ENCODE measurements around the gene TSPAN31.
"Not testable (repeated sequence)": the region's sequence is repeated elsewhere in the genome, so short reads cannot be mapped to it uniquely, and the experiment has no call there.

The TSPAN31 gene

DNA sequence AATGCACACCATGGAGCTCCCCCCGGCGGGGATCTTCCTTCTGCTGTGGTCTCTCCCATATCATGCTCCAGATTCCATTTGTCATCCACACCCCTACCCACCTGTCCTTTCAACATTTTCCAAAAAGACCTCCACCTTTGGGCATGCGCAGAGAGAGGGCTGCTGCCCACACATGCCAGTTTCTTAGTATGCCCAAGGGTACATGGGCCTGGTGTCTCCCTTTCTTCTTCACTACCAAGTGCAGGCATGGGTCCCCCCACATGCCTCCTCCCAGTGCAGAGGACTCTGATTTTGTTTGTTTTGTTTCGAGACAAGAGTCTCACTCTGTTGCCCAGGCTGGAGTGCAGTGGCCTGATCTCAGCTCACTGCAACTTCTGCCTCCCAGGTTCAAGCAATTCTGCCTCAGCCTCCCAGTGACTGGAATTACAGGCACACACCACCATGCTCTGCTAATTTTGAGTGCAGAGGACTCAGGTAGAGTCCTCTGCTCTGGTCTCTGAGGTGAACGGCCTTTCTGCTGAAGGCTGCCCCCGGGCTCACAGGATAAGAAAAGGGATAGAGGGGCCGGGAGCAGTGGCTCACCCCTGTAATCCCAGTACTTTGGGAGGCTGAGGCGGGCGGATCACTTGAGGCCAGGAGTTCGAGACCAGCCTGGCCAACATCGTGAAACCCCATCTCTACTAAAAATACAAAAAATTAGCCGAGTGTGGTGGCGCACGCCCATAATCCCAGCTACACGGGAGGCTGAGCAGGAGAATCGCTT lies 22.8 kb upstream of the TSPAN31 start:
- not testable (repeated sequence) for DNase-seq (ENCODE audit: low read depth in 1 of 2, low spot score in 1 of 2)

DNA sequence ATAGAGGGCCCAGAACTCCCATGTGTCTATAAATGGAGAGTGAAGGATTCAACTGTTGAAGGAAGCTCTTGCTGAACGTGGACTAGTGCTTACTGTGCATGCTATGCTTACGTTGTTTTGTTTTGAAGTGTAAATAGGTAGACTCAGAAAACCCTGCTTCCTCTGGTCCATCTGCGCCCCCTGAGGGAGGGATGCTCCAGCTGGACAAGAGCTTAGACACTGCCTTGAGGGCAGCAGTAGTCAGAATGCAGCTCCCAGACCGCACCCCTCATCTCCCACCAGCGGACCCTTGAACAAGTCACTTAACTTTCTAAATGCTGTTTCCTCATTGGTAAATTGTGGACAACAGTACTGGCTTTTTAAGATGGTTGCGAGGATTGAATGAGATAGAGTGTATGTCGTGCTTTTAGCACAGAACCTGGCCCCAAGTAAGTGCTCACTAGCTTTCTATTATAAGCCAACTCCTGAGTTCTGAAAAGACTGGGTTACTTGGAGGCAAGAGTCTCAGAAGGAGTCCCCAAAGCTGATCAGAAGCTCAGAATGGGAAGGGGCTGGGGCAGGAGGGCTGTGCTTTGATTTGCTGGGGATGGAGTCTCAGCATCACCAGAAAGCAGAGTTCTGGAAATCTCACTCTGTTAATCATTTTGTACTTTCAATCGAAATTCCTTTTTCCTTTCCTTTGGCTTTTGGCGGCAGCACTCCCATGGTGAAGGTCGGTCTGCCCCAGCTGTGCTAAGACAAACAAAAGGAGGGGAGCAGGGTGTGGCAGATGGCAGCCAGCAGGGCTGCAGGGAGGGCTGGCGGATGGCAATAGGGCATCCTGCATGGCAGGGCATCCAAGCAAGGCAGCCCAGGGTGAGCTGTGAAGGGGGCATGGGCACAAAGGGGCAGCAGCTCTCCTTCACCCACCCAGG lies 21.9 kb upstream of the TSPAN31 start:
- DNase-seq (ENCODE audit: low read depth in 1 of 2, low spot score in 1 of 2) = no peak

DNA sequence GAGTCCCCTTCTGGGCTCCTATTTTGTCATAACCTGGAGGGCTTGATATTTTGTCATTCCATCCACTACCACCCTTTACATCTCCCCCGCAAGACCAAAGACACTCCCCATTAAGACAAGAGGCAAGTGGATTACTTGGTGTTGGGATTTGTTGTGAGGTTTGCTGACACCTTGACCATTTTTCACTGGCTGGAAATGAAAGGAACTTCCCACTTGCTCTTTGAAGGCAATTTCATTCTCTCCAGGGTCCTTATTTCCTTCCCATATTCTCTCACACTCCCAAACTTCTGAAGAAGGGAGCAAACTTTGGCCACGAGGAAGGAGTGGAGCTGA lies 21.2 kb upstream of the TSPAN31 start:
- DNase-seq (ENCODE audit: low read depth in 1 of 2, low spot score in 1 of 2) = no peak

DNA sequence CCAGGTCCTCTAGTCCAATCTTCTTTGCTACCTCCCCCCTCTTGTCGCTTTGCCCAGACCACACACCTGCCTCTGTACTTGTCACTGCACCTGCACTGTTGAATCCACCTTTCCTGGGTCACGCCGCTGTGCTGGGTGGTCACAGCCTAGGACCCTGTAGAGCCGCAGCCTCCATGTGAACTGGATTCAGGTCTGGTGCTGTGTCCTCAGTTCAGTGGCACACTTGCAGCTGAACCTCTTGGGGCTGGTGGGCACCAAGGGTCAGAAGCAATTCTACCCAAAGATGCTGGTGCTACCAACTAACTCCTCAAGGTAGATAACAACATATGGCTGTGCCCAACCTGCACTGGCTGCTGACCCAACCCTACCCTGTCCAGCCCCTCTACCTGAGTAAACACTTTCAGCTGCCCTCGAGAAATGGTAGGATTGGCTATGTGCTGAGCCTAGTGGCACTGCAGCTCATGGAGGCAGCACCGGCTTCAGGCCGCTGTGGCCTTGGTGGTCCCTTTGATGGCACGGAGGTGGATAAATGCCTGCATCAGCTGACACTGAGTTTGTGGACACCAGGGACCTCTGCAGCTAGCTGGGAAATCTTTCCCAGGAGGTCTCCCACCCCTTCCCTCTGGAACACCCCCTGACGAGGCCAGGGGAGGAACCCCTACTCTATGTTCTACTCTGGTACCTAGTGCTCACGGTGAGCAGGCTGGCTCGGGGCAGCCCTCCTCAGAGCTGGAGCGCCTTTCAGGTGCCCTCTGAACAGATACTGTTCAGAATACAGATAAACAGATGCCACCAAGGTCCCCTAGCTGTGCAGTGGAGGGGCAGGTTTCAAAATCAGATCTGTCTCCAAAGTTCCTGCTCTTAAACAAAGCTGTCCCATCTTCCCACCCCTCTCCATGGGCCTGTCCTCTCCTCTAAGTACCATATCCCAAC lies 20.6 kb upstream of the TSPAN31 start:
- DNase-seq (ENCODE audit: low read depth in 1 of 2, low spot score in 1 of 2) = no peak

DNA sequence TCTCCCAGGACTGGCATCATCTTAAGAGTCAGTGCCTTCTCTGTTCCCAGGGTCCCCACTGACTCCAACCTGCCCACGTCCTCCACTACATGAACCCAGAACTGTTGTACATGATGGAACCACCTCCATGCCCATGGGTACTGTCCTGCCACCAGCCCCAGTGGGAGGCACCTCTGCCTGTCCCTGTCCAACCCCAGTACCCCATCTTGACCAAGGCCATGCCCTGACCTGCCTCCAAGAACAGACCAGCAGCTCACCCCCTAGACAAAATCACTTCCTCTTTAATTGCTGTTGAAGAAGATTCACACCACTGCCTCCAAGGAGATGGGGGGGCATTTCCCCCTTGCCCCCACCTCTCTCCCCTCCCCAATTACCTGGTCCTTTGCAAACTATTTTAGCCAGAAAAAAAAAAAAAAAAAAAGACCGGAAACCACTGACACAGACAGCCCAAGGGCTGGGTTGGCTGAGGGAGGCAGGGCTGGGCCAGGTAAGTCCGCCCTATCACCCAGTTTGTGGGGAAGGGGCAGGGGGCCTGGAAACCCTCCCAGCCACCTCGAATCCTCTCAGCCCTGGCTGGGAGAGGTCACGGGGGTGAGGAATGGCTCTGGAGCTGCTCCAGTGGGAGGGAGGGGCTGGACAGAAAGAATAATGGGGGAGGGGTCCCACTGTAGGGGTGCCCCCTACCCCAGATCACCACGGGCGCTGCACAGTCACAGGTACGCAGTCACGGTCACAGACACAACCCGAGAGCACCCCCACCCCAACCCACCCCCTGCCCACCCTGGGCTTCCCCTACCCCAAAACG lies 19.7 kb upstream of the TSPAN31 start:
- no peak for DNase-seq (ENCODE audit: low read depth in 1 of 2, low spot score in 1 of 2)

DNA sequence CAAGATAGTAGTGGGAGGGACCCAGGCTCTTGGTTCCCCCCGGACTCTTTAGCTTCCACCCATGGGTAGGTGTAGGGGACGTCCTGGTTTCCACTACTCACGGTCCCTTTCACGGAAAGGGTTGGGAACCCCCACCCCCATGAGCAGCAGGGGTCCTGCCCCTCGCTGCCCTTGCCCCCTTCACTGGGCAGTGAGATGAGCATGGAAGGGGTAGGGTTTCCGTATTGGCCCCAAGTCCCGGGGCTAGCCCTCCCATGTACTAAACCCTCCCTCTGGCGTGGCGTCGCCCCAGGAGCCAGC lies 19.0 kb upstream of the TSPAN31 start:
- DNase-seq (ENCODE audit: low read depth in 1 of 2, low spot score in 1 of 2) = no peak

DNA sequence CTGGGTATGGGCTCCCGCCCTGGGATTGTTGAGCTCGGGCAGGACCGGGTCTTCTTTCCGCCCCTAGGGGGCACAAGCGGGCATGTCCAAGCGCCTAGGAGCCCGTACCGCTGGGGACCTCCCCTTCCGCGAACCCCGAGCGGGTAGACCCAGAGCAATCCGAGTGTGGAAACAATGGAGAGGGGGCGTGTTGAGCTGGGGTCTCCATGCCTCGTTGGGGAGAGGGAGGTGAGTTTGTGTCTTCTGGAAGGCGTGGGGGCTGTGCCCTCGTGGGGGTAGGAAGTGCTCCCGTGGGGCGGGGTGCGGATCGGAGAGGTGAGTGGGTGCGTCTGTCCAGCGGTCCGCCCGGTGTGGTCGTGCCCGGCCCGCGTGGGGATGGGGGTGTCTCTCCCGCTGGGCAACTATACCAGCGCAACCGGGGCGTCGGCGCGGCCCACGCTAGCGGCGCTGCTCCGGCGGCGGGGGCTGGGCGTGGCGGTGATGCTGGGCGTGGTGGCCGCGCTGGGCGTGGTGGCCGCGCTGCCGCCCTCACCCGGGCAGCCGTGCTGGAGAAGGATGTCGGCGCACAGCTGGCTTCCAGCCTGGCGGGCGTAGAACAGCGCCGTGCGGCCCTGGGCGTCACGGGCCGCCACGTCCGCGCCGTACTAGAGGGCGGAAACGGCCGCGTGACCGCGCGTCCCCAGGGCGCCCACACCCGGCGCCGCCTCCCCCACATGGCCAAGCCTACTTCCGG lies 18.5 kb upstream of the TSPAN31 start:
- DNase-seq (ENCODE audit: low read depth in 1 of 2, low spot score in 1 of 2) = no peak

DNA sequence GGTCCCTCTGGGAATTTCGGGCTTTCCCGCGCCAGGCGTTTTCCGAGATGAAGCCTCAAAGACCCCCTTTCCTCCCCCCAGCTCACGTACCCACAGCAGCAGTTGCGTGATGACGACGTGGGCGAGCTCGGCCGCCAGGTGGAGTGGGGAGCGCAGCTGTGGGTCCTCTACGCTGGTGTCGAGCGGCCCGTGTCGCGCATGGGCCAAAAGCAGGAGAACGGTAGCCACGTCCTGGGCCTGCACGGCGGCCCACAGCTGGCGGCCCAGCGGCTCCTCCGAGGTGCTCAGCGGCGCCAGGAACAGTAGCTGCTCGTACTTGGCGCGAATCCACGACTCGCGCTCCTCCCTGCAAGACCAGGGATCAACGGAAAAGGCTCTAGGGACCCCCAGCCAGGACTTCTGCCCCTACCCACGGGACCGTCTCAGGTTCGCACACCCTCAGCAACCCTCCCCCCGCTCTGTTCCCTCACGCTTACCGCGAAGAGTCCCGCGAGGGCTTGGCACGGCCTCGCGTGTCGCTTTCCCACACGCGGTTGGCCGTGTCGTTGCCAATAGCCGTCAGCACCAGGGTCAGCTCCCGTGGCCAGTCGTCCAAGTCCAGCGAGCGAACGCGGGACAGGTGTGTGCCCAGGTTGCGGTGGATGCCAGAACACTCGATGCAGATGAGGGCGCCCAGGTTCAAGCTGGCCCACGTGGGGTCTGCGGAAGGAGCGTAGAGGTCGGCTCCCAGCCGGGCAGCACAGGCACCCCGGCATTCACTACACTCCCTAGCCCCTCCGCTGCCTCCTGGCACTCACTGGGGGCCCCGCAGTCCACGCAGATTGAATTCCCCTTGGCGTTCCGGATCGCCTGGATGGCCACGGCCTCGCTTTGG lies 17.7 kb upstream of the TSPAN31 start:
- no peak for DNase-seq (ENCODE audit: low read depth in 1 of 2, low spot score in 1 of 2)

DNA sequence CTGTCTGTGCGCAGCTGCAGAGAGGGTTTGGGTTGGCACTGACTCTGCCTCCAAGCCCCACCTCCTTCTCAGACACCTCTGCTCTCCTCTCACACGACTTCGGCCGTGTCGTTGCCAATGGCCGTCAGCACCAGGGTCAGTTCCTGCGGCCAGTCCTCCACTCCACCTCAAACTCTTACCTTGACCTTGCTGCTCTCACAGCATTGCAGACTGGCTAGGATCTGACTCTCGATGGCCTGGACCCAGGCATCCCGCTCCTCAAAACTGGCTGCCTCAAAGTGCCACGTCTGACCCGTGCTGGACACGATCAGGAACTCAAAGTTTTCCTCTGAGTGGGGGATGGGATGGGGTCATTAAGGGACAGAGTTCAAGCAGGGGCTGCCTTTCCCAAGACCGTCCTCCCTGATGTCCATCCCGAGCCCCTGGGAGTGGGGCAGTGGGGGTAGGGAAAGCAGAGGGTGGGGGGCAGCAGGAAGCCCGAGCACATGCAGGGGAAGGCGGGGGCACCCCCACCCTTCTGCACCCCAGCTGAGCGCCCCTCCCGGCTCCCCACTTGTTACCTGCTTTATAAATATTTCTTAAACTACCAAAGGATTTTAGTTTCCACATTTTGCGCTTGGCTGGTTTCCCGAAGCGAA lies 17.0 kb upstream of the TSPAN31 start:
- DNase-seq (ENCODE audit: low read depth in 1 of 2, low spot score in 1 of 2) = no peak

DNA sequence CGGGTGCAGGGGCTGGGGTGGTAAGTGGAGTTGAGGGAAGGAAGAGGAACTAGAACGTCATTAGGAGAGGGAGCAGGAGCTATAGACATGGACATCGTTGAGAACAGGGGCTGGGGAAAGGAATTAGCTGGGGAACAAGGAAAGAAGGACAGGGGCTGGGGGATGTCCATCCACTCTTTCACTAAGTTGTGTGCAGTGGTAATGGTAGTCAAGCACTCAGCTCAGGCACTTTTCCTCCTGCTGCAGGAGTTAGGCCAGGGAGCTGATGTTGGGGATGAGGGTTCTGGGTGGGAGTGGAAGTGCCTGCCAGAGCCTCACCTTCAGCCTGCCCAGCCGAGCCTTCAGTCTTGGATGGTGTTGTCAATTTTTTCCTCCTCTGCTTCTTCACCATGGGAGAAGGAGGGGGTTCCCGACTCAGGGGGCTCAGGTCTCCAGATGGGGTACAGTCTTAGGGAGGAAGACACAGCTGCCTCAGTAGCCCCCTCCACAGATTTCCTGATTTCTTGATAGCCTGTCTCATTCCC lies 15.5 kb upstream of the TSPAN31 start:
- DNase-seq (ENCODE audit: low read depth in 1 of 2, low spot score in 1 of 2) = no peak

DNA sequence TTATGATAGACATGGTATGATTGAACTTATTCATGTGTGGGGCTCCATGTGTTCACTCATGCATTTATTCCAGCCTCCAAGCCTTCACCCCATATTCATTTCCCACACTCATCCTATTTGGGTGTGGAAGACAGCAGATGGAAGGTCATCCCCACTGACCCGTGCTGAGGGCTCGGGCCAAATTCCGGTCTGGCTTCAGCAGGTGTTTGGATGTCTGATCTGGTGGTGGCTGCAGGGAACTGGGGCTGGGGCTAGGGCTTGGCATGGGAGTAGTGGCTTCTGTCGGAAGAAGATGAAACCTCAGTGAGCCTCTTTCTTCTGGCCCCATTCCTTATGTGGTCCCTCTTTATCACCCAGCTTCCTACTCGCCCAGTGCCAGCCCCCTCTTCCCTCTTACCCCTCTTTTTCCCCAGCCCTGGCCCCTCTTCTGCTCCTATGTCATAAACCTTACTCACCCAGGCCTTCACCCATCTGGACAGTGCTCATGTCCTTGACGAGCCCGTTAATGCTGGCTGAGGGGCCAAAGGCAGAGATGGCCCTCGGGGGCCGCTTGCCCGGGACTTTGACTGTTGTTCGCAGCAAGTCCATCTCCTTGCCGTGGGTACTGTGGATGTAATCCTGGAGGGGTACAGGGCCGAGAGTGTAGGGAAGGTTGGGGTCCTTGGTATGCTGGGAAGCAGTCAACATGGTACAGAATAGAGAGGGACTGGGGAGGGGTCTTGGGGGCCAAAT lies 14.3 kb upstream of the TSPAN31 start:
- DNase-seq (ENCODE audit: low read depth in 1 of 2, low spot score in 1 of 2) = no peak

DNA sequence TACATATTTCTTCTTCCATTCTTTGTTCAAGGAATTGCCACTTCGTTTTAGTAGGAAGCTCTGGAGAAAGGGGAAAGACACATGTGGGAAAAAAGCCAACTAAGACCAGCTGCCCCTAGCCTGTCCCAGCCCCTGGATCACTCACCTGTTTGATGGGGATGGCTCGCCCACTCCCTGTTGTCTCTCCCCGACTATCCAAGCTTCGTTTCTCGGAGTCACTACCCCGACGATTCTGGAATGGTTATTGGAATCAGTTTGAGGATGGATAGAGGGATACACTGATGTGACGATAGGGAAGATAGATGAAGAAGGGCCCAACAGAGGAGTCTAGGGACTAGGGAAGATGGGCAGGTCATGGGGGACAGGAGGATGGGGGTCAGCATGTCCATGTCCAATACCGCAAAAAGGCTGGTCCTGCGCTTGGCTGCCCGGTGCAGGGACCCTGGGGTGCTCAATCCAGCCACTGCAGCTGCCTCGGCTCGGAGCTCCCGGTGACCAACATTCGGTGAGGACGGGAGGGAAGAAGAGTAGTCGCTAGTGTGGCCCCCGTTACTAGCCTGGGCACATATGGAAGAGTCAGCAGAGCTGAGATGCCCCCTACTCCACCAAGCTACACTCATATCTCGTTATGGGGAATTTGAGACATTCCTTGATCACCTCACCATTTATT lies 13.3 kb upstream of the TSPAN31 start:
- no peak for DNase-seq (ENCODE audit: low read depth in 1 of 2, low spot score in 1 of 2)

DNA sequence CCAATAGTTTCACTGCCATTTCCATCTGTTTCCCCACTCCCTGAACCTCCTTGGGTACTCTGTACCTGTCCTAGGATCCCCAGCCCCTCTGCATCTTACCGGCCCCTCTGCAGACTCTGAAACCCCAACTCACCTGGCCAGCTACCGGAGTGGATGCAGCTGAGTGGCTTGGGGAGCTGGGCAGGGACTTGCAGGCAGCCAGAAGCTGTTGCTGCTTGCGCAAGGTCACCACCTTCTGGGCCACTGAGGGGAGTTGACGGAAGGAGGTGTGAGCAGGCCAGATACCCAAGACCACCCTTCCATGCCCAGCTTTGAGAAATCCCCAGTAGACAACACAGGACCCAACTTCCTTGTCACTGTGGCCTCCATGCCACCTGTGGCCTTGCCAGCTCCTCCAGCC lies 12.6 kb upstream of the TSPAN31 start:
- no peak for DNase-seq (ENCODE audit: low read depth in 1 of 2, low spot score in 1 of 2)

DNA sequence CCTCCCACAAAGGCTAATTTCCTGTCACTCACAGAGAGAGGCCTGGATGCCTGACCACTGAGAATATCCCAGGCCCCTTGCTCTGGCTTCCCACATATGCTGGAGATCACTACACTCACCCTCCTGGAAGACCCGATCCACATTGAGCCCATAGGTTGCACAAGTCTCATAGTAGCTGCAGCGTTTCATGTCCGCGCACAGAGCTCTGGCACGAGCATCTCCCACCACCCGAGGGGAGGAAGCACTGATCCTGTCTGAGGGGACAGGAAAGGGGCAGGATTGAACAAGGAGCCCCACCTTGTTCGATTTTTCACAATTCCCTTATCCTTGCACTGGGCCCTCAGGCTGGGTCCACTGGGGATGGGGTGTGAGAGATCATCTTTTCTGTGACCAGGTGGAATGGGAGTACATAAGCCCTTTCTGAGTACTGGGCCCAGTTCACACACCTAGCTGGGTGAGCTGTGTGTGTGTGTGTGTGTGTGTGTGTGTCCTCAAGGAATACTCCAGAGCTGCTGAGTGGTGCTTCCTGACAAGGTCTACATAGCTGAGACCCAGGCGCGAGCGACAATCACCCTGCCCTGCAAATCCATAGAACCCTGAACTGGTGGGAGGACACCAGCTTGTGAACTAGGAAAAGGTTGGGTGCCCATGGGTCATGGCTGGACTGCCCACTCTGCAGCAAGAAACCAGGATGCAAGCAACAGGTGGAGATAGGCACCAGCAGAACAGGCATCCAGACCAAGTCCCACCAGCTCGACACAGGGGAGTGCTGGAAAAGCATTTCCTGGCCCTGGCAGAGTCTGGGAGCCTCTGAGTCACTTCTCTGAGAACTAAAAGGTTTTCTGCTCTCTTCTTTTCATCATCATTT lies 11.9 kb upstream of the TSPAN31 start:
- no peak for DNase-seq (ENCODE audit: low read depth in 1 of 2, low spot score in 1 of 2)

DNA sequence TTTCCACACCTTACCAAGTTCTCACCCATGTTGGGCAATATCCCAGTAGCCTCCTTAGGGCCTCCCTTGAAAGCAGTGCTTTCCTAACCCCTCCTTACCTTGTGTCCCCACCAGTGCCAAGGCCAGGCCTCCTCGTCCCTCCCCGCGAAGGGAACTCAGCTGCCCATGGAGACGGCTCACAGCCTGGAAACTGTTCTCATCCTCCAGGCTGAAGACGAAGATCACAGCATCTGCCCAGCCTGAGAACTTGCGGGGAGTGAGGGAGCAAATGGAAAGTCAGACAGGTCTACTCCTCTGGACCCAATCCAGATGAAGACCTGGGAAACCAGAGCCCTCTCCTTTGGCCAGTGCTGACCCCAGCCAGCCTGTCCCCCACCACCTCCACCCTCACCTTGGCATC lies 10.9 kb upstream of the TSPAN31 start:
- DNase-seq (ENCODE audit: low read depth in 1 of 2, low spot score in 1 of 2) = no peak

DNA sequence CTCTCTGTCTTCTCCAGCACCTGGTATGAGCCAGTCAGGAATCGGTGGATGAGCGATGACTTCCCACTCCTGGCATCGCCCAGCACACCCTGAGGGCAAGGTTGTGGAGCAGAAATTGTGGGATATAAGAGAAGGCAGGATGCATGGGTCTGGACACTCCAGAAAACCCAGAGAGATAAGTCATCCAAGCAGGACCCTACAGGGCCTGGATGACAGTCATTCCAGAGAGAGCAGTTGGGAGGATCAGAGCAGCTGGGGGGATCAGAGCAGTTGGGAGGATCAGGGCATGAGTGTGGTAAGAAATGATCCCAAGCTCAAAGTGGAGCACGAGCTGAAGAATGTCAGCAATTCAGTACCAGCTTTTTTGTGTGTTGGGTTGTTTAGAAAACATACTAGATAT lies 10.2 kb upstream of the TSPAN31 start:
- DNase-seq (ENCODE audit: low read depth in 1 of 2, low spot score in 1 of 2) = no peak

Data from activated T-helper 1 cell treated with anti-CD3 and anti-CD28 coated beads, Interleukin-2, amount 50 U/mL, for 16 hours (primary cell).